NCI-H510A (cell line): ENCODE results near the gene CFAP119.
A peak's percentile ranks its signal among the peaks of the same experiment; 100 is the strongest.

Experiments used
- DNase-seq: peaks from one replicate; lab custom pipeline; 2025; lab: John Stamatoyannopoulos, UW

The CFAP119 gene

GRCh38 chr16:30740364-30741251 lies 21.3 kb downstream of the CFAP119 start:
- DNase-seq: peak; percentile 97

GRCh38 chr16:30738984-30739951 lies 22.6 kb downstream of the CFAP119 start:
- DNase-seq: no peak

- no peak for DNase-seq
Observed at GRCh38 chr16:30737794-30738648, 23.8 kb downstream of the CFAP119 start.

- DNase-seq: no peak
Observed at GRCh38 chr16:30736995-30737793, 24.7 kb downstream of the CFAP119 start.

- no peak for DNase-seq
Observed at GRCh38 chr16:30731411-30731810, 30.5 kb downstream of the CFAP119 start.

- no peak for DNase-seq
Observed at GRCh38 chr16:30728899-30729672, 32.8 kb downstream of the CFAP119 start.

- DNase-seq: no peak
Observed at GRCh38 chr16:30728321-30728720, 33.5 kb downstream of the CFAP119 start.

GRCh38 chr16:30725418-30725792 lies 36.5 kb downstream of the CFAP119 start:
- no peak for DNase-seq

GRCh38 chr16:30724641-30725417 lies 37.0 kb downstream of the CFAP119 start:
- DNase-seq: no peak

- no peak for DNase-seq
Observed at GRCh38 chr16:30723725-30724355, 38.0 kb downstream of the CFAP119 start.

GRCh38 chr16:30722916-30723315 lies 38.9 kb downstream of the CFAP119 start:
- no peak for DNase-seq

- DNase-seq: no peak
Observed at GRCh38 chr16:30722443-30722842, 39.4 kb downstream of the CFAP119 start.

GRCh38 chr16:30721606-30722005 lies 40.3 kb downstream of the CFAP119 start:
- DNase-seq: no peak

GRCh38 chr16:30721167-30721566 lies 40.7 kb downstream of the CFAP119 start:
- no peak for DNase-seq

GRCh38 chr16:30720694-30721093 lies 41.2 kb downstream of the CFAP119 start:
- no peak for DNase-seq

- DNase-seq: no peak
Observed at GRCh38 chr16:30720086-30720485, 41.8 kb downstream of the CFAP119 start.

GRCh38 chr16:30715750-30716445 lies 46.0 kb downstream of the CFAP119 start:
- DNase-seq: no peak

GRCh38 chr16:30711712-30712111 lies 50.1 kb downstream of the CFAP119 start:
- DNase-seq: no peak
